Mucosa of descending colon (tissue), 3 donors: ENCODE results near the gene CLEC7A. TPM values are rescaled to one million over a fixed set of nuclear protein-coding genes. Genes with fewer than 3 reads are reported as not detected.

Experiments used
- ATAC-seq: fragments of 200-7000 bp; cut with Tn5 transposase; one replicate; pipeline ENCODE4 v1.9.1; 2020; ENCODE audit warnings: mild to moderate bottlenecking, moderate library complexity
- DNase-seq, 3 donors: peaks; one replicate each; pipeline ENCODE4 v3.0.0-alpha.2; 2020
- H3K36me3 ChIP-seq: fragments of 200-600 bp; one replicate; pipeline ENCODE4 v1.8.0; 2021; ENCODE audit warnings: low read depth, mild to moderate bottlenecking
- H3K4me1 ChIP-seq: fragments of 200-600 bp; one replicate; pipeline ENCODE4 v1.8.0; 2021; ENCODE audit warnings: low read depth, mild to moderate bottlenecking
- H3K4me3 ChIP-seq: fragments of 200-600 bp; one replicate; pipeline ENCODE4 v1.8.0; 2021; ENCODE audit warnings: mild to moderate bottlenecking
- H3K9me3 ChIP-seq: fragments of 200-600 bp; one replicate; pipeline ENCODE4 v1.8.0; 2021; ENCODE audit warnings: mild to moderate bottlenecking
- CTCF ChIP-seq: fragments of 200-600 bp; IDR thresholded peaks from one replicate; pipeline ENCODE4 v1.8.0; 2022; ENCODE audit warnings: antibody characterized with exemption, mild to moderate bottlenecking
- intact Hi-C, 2 donors: fragments of 100-400 bp; cut with DNase I in 1 of 2; cut with micrococcal nuclease in 1 of 2; formaldehyde crosslinking; loops; one replicate each; pipeline versions ENCODE4 v1.11.0 to v1.11.1; 2022; cut with DNase I, micrococcal nuclease
- total RNA-seq, 3 donors: library from RNA; stranded (reverse); fragmentation: NEBNext Ultra II Directional in 2 of 3; extraction: Animal tissue kit (Norgen Biotek cat#: 25700) in 2 of 3; gene quantifications; one replicate each; pipeline versions ENCODE4 v1.2.1 to v1.2.4, GENCODE V29; 2021 to 2023
- donor health status: DM: no; HTN: no; CAD: no; lungs with moderate emphysema.
- donor health status: DM: no; HTN: no; CAD: no.
- donor health status: DM: no; HTN: yes; CAD: no.

CLEC7A gene
- total RNA-seq, 3 donors from 2014 or later: 3.1 to 12.0 (median 6.3) TPM

- no peaks in the 10 kb centered on the region for H3K4me1 ChIP-seq
- no peak for TF ChIP-seq CTCF
- intact Hi-C loops: no loop called here
- H3K9me3 ChIP-seq: no peaks in the 10 kb centered on the region
- no peak overlapping the region for H3K4me3 ChIP-seq
- ATAC-seq (no peak), DNase-seq (no peak)
- H3K36me3 ChIP-seq: no peaks in the 10 kb centered on the region
Observed at GRCh38 chr12:10094646-10095395, 35.2 kb downstream of the CLEC7A start.

DNA sequence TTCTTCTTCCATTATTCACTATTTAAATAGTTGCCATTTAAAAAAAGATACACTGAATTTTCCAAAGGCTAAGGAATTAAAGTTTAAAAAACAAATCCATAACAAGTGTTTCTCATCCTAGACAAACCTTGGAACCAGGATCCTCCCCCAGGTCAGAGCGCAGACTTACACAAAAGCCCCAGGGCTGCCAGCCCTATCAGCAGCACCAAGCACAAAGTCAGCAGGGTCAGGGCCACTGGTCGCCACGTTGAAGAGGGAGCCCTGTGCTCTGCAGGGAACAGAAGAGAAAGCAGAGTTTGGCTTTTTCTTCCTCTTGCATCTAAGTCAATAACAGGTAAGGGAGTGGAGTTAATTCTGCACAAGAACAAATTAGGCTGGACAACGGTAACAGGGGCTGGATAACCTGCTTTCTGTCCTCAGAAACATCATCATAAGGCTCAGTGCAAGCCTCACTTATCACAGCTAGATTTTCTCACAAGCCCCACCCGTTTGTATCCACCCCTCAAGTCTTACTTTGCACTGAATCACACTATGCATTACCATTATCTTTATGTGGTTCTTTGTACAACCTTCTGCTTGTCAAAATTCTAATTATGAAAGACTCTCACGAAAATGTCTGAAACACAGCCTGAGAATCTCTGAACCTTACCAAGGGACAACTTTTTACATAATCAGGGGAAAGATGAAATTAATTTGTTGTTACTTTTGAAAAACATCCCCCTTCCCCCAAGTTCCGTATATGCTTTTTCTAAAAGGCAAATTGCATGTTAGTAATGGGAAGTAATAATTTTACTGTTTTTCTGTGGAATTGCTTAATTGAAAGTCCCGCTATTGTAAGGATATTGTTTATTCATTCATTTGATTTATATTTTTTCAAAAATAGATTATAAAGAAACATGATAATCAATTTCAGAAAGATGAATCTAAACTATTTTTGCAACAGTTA lies 40.8 kb downstream of the CLEC7A start:
- no peak for DNase-seq
- intact Hi-C loops: no loop called here
- H3K36me3 ChIP-seq: no peaks in the 10 kb centered on the region
- no peak overlapping the region for H3K4me3 ChIP-seq
- no peaks in the 10 kb centered on the region for H3K9me3 ChIP-seq
- H3K4me1 ChIP-seq: no peaks in the 10 kb centered on the region
- ATAC-seq: no peak
- no peak for TF ChIP-seq CTCF

DNA sequence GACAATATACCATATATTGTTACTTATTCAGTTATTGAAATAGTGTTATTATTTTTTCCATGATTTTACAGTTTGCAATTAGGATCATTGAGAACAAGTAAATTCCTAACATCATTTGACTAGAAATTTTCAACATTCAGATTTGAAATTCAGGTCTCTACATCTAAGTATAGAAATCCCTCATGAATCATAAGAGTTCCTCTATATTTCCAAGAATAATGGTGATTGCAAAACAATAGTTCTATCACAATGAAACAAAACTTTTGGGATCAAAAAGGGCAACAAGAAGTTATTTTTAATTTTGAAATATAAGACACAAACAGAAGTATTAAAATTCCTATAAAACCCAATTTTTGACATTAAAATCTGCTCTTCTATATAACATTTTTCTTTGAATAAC lies 42.0 kb downstream of the CLEC7A start:
- DNase-seq: no peak
- Histone ChIP-seq H3K4me1 (no peaks in the 10 kb centered on the region), H3K4me3 (no peak overlapping the region), H3K36me3 (no peaks in the 10 kb centered on the region), H3K9me3 (no peaks in the 10 kb centered on the region)
- intact Hi-C loops: no loop called here
- TF ChIP-seq CTCF: no peak
- ATAC-seq: no peak

DNA sequence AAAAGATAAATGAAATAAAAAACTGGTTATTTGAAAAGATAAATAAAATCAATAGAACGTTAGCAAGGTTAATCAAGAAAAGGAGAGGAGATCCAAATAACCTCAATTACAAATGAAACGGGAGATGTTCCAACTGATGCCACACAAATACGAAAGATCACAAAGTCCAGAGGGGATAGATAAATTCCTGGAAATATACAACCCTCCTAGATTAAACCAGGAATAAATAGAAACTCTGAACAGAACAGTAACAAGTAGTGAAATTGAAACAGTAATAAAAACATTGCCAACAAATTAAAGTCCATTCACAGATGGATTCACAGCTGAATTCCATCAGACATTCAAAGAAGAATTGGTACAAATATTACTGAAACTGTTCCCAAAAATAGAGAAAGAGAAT lies 43.6 kb downstream of the CLEC7A start:
- Histone ChIP-seq H3K36me3 (no peaks in the 10 kb centered on the region), H3K4me1 (no peaks in the 10 kb centered on the region), H3K9me3 (no peaks in the 10 kb centered on the region), H3K4me3 (no peak overlapping the region)
- DNase-seq: no peak
- TF ChIP-seq CTCF: no peak
- intact Hi-C loops: no loop called here
- ATAC-seq: no peak

GRCh38 chr12:10084733-10085132 lies 45.3 kb downstream of the CLEC7A start:
- no peak for TF ChIP-seq CTCF
- no peaks in the 10 kb centered on the region for H3K4me1 ChIP-seq
- no peaks in the 10 kb centered on the region for H3K36me3 ChIP-seq
- intact Hi-C loops: no loop called here
- DNase-seq: no peak
- no peak overlapping the region for H3K4me3 ChIP-seq
- ATAC-seq: no peak
- H3K9me3 ChIP-seq: no peaks in the 10 kb centered on the region
